Liver (tissue), 9 donors: ENCODE measurements around the gene B3GNT4. TPM values are rescaled to one million over a fixed set of nuclear protein-coding genes. Genes with fewer than 3 reads are reported as not detected.

Experiments
- DNase-seq: peaks from one replicate; pipeline ENCODE4 v3.0.0-alpha.2; 2017; ENCODE audit warnings: low spot score
- H3K27ac ChIP-seq, 2 donors: one replicate each; pipeline ENCODE4 v1.7.0; 2013; ENCODE audit warnings: inconsistent platforms in 2 of 2, low read length in 2 of 2, control low read depth in 1 of 2, low read depth in 1 of 2, mild to moderate bottlenecking in 1 of 2
- H3K27me3 ChIP-seq, 4 donors: one replicate each; pipeline versions ENCODE4 v1.6.1 to v1.7.0; 2013; ENCODE audit warnings: low read length in 3 of 4, inconsistent platforms in 1 of 4, mild to moderate bottlenecking in 1 of 4, moderate library complexity in 1 of 4; ENCODE audit not compliant: control insufficient read depth in 4 of 4, insufficient read depth in 4 of 4
- H3K36me3 ChIP-seq, 4 donors: one replicate each; pipeline versions ENCODE4 v1.6.1 to v1.7.0; 2013; ENCODE audit warnings: low read length in 3 of 4, mild to moderate bottlenecking in 3 of 4, low read depth in 1 of 4, moderate library complexity in 1 of 4; ENCODE audit not compliant: control insufficient read depth in 4 of 4, insufficient read depth in 3 of 4
- H3K4me1 ChIP-seq, 4 donors: one replicate each; pipeline versions ENCODE4 v1.6.1 to v1.7.0; 2013; ENCODE audit warnings: low read length in 3 of 4, mild to moderate bottlenecking in 3 of 4, moderate library complexity in 1 of 4; ENCODE audit not compliant: control insufficient read depth in 4 of 4, insufficient read depth in 4 of 4
- H3K4me3 ChIP-seq, 3 donors: one replicate each; pipeline versions ENCODE4 v1.6.1 to v1.7.0; 2013; ENCODE audit warnings: low read length in 3 of 3, control low read depth in 1 of 3, low read depth in 1 of 3, mild to moderate bottlenecking in 1 of 3
- H3K9ac ChIP-seq, 2 donors: one replicate each; pipeline ENCODE4 v1.7.0; 2013; ENCODE audit warnings: low read length in 2 of 2, mild to moderate bottlenecking in 2 of 2, moderate library complexity in 2 of 2, control low read depth in 1 of 2, low read depth in 1 of 2
- H3K9me3 ChIP-seq, 4 donors: one replicate each; pipeline versions ENCODE4 v1.6.1 to v1.7.0; 2013; ENCODE audit warnings: low read length in 3 of 4; ENCODE audit not compliant: control insufficient read depth in 4 of 4
- CTCF ChIP-seq: fragments of 150-350 bp; IDR thresholded peaks from 2 replicates; pipeline ENCODE4 v1.5.1; 2017; ENCODE audit warnings: improper control_type of control experiment, low read depth, low read length; ENCODE audit not compliant: missing input control
- EGR1 ChIP-seq, 2 donors: IDR thresholded peaks; 2 replicates each; pipeline ENCODE4 v1.6.1; 2016 to 2018; ENCODE audit warnings: antibody characterized with exemption in 2 of 2, low read depth in 2 of 2
- FOXA1 ChIP-seq: IDR thresholded peaks from 2 replicates; pipeline ENCODE4 v1.6.1; 2016; ENCODE audit warnings: antibody characterized with exemption
- FOXA2 ChIP-seq: IDR thresholded peaks from 2 replicates; pipeline ENCODE4 v1.6.1; 2016; ENCODE audit warnings: antibody characterized with exemption
- HNF4G ChIP-seq: IDR thresholded peaks from 2 replicates; pipeline ENCODE4 v1.6.1; 2016; ENCODE audit warnings: antibody characterized with exemption
- MAX ChIP-seq: IDR thresholded peaks from 2 replicates; pipeline ENCODE4 v1.6.1; 2016; ENCODE audit warnings: antibody characterized with exemption
- NR2F2 ChIP-seq: IDR thresholded peaks from 2 replicates; pipeline ENCODE4 v1.6.1; 2016; ENCODE audit warnings: antibody characterized with exemption
- REST ChIP-seq: IDR thresholded peaks from 2 replicates; pipeline ENCODE4 v1.6.1; 2016; ENCODE audit warnings: antibody characterized with exemption, mild to moderate bottlenecking
- TAF1 ChIP-seq: conservative IDR thresholded peaks from 2 replicates; pipeline ENCODE4 v1.6.1; 2016; ENCODE audit warnings: antibody characterized with exemption, mild to moderate bottlenecking
- ZBTB33 ChIP-seq: IDR thresholded peaks from 2 replicates; pipeline ENCODE4 v1.6.1; 2016; ENCODE audit warnings: antibody characterized with exemption
- WGBS: extraction: QIAGEN DNeasy Blood & Tissue Kit; methylation state at CpG from one replicate; pipeline ENCODE4 v1.1.7; 2013; 5-methylcytosine and 5-hydroxymethylcytosine counted together
- polyA plus RNA-seq, 2 donors: library from polyadenylated mRNA; stranded (reverse) in 1 of 2; unstranded in 1 of 2; fragments of 200-250 nt in 1 of 2; fragments of >200 nt in 1 of 2; fragmentation: Nextera tagmentation in 1 of 2; extraction: Ambion mirVana in 1 of 2; gene quantifications; one replicate each; pipeline versions ENCODE4 v1.2.1 to v1.2.3, GENCODE V29; 2013 to 2015
- total RNA-seq, 2 donors: library from RNA; depleted of rRNA; stranded (reverse); fragments of >200 nt; gene quantifications; one replicate each; pipeline ENCODE4 v1.2.3, GENCODE V29; 2014
- donor health status: healthy.
- donor health status: healthy.
- donor health status: healthy.
- donor health status: healthy.
- donor health status: healthy.

The B3GNT4 gene
- total and polyA plus RNA-seq, 4 donors = 0.14 to 0.43 TPM; not detected in 2

- H3K4me1 ChIP-seq = peaks cover 14 to 22% (median 19%) of the 10 kb centered on the region in 4 donors
These were observed 23.8 kb downstream of the B3GNT4 start for GRCh38 chr12:122227341-122227740.

DNA sequence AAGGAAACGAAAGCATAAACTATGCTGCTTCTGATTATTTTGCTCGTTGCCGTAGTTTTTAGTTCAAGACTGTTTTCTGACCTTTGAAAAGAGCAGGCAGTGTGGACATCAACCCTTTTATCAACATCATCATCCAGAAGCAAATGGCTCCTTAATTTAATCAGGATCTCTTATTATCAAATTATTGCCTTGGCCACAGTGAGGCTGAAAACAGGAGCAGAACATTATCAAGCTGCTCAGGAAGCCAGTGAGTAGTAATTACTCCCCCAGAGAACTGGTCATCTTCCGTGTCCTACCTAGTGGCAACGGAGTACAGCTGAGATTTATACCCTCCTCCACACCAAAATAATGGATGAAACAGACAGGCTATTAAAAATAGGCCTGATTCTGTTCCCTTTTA, 24.6 kb downstream of the B3GNT4 start:
- Histone ChIP-seq H3K4me3 (no peak overlapping the region), H3K9ac (no peak overlapping the region), H3K27ac (no peak overlapping the region), H3K9me3 (no peaks in the 10 kb centered on the region), H3K27me3 (no peaks in the 10 kb centered on the region), H3K4me1 (peaks cover 14 to 22% (median 19%) of the 10 kb centered on the region in 4 donors), H3K36me3 (peaks cover 1 to 23% (median 15%) of the 10 kb centered on the region in 4 donors)
- no peak for DNase-seq
- no peak for TF ChIP-seq TAF1
- no peak for TF ChIP-seq EGR1 (IDR thresholded peaks at IDR 0.05; ENCODE audit: low read depth in 2 of 2)
- 93% methylated on average over 5 of the region's 5 CpGs for WGBS

More at GRCh38 chr12:122227341-122227740, 23.8 kb downstream of the B3GNT4 start:
- H3K4me3 ChIP-seq = no peak overlapping the region
- WGBS = 89% methylated on average over 17 of the region's 17 CpGs
- no peak overlapping the region for H3K9ac ChIP-seq
- H3K9me3 ChIP-seq = no peaks in the 10 kb centered on the region
- peaks cover 1 to 22% (median 17%) of the 10 kb centered on the region in 4 donors for H3K36me3 ChIP-seq
- no peaks in the 10 kb centered on the region for H3K27me3 ChIP-seq
- no peak overlapping the region for H3K27ac ChIP-seq
- TF ChIP-seq NR2F2 = no peak
- TF ChIP-seq HNF4G = no peak
- TF ChIP-seq FOXA1 = no peak
- DNase-seq = no peak

DNA sequence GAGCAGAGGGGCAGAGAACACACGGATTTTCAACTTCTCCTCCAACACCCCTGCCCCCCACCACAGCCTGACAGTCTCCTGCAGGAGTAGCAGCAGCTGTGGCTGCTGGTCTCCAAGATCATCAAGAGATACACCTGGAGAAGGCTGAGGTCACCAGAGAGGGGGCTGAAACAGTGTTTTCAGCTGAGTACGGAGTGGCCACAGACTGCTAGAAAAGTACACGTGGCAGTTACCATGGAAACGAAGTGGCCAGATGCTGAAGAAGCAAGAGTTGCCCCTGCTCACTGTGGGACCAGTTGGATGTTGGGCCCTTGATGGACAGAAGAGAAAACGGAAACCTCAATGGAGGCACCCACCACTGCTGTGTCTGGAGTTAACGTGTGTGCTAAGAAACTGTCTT, 27.3 kb downstream of the B3GNT4 start:
- WGBS = 91% methylated on average over 6 of the region's 6 CpGs
- H3K27me3 ChIP-seq = no peaks in the 10 kb centered on the region
- H3K9ac ChIP-seq = no peak overlapping the region
- no peak overlapping the region for H3K4me3 ChIP-seq
- H3K9me3 ChIP-seq = no peaks in the 10 kb centered on the region
- TF ChIP-seq REST = no peak
- no peak overlapping the region for H3K27ac ChIP-seq
- H3K36me3 ChIP-seq = peaks cover 1 to 23% (median 17%) of the 10 kb centered on the region in 4 donors
- no peak for DNase-seq
- peaks cover 7 to 11% (median 8%) of the 10 kb centered on the region in 4 donors for H3K4me1 ChIP-seq

DNA sequence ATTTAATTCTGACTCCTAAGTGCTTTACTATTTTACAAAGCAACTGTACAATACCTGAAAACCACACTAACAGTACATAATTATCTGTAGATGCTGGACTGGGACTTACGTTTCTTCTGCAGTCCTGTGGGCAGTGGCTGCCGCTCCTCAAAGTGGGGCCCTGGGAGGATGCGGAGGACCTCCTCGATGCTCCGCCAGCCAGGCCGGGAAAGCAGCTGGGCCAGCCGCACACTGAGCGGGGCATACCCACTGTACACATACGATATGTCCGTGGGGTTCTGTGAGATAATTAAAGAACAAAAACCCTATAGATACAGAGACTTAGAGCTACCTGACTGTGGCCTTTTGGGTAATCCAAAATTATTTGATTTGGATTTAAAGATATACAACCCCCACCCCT, 29.2 kb downstream of the B3GNT4 start:
- Histone ChIP-seq H3K4me1 (peaks cover 0 to 10% (median 6%) of the 10 kb centered on the region in 4 donors), H3K9me3 (no peaks in the 10 kb centered on the region), H3K27me3 (no peaks in the 10 kb centered on the region), H3K9ac (no peak overlapping the region), H3K36me3 (peaks cover 1 to 25% (median 18%) of the 10 kb centered on the region in 4 donors), H3K4me3 (no peak overlapping the region), H3K27ac (no peak overlapping the region)
- TF ChIP-seq HNF4G (no peak), FOXA2 (no peak), MAX (no peak), CTCF (no peak), ZBTB33 (no peak), FOXA1 (no peak), TAF1 (no peak)
- no peak for DNase-seq
- WGBS = 96% methylated on average over 10 of the region's 10 CpGs
